ENCODE data around the gene RAB8B. TPM values are rescaled to one million over a fixed set of nuclear protein-coding genes. Genes with fewer than 3 reads are reported as not detected.

Gene RAB8B
- total and polyA plus RNA-seq, 10 of the 15 experiments (the other 5 are each of a cell fraction or from before 2014, with no cell fraction given): 17.8 to 104 (median 65.1) TPM

GRCh38 chr15:63252292-63252691, 62.9 kb downstream of the RAB8B start:
- Histone ChIP-seq H3K27ac (ENCODE audit: control insufficient read depth, insufficient read depth) (no peak overlapping the region), H3K36me3 (ENCODE audit: control insufficient read depth in 2 of 2, insufficient read depth in 2 of 2, low read length in 1 of 2) (peaks cover 2 to 19% of the 10 kb centered on the region in 2 experiments), H3K27me3 (replicated peaks in 1 of 2; ENCODE audit: control insufficient read depth in 2 of 2, insufficient read depth in 2 of 2, low read length in 1 of 2) (no peaks in the 10 kb centered on the region), H3K4me1 (ENCODE audit: control insufficient read depth, insufficient read depth, low read length) (no peaks in the 10 kb centered on the region), H3K79me2 (ENCODE audit: control insufficient read depth, insufficient read depth, low read length) (no peaks in the 10 kb centered on the region), H3K4me3 (no peak overlapping the region), H4K20me1 (ENCODE audit: control insufficient read depth, insufficient read depth) (no peaks in the 10 kb centered on the region), H3K9ac (ENCODE audit: control insufficient read depth, insufficient read depth, low read length) (no peak overlapping the region), H3K9me3 (replicated peaks; ENCODE audit: control insufficient read depth, insufficient read depth, low read length) (no peaks in the 10 kb centered on the region), H2AFZ (ENCODE audit: control insufficient read depth, low read depth, low read length) (no peak overlapping the region), H3K4me2 (ENCODE audit: control insufficient read depth, insufficient read depth) (no peak overlapping the region)
- ChIA-PET SMC1A (ENCODE audit: uncharacterized antibody, unreplicated experiment) (interaction anchor here (0.7 to 2.9 kb wide), 4 partner anchors 9 to 68 kb away, joined by 3 to 10 read pairs (median 3); no protein-coding TSS in a partner anchor), CTCF (interaction anchor here (1.1 kb wide), 2 partner anchors 10 to 13 kb away, joined by 3 to 5 read pairs; no protein-coding TSS in a partner anchor), RAD21 (ENCODE audit: unreplicated experiment) (no interaction called here), POLR2A (interaction anchor here (1.0 kb wide), 1 partner anchor 95 kb away, joined by 3 read pairs; the partner anchor contains the start of gene RPS27L)
- FAIRE-seq: no peak
- TF ChIP-seq, protein P1, sequence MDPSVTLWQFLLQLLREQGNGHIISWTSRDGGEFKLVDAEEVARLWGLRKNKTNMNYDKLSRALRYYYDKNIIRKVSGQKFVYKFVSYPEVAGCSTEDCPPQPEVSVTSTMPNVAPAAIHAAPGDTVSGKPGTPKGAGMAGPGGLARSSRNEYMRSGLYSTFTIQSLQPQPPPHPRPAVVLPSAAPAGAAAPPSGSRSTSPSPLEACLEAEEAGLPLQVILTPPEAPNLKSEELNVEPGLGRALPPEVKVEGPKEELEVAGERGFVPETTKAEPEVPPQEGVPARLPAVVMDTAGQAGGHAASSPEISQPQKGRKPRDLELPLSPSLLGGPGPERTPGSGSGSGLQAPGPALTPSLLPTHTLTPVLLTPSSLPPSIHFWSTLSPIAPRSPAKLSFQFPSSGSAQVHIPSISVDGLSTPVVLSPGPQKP (IDR thresholded peaks at IDR 0.05; ENCODE audit: low read depth, low read length): no peak
- TF ChIP-seq SREBF1 (IDR thresholded peaks at IDR 0.05; ENCODE audit: low read length): no peak
- TF ChIP-seq EZH2 (IDR thresholded peaks at IDR 0.05; ENCODE audit: borderline replicate concordance, control insufficient read depth, low read depth, low read length): no peak
- TF ChIP-seq CREB1 (IDR thresholded peaks at IDR 0.05; ENCODE audit: low read depth): no peak
- no peak for TF ChIP-seq JUND (IDR thresholded peaks at IDR 0.05; ENCODE audit: low read depth, low read length)
- TF ChIP-seq MYB (IDR thresholded peaks at IDR 0.05; ENCODE audit: borderline replicate concordance, low read depth, low read length): no peak
- TF ChIP-seq, protein P2, sequence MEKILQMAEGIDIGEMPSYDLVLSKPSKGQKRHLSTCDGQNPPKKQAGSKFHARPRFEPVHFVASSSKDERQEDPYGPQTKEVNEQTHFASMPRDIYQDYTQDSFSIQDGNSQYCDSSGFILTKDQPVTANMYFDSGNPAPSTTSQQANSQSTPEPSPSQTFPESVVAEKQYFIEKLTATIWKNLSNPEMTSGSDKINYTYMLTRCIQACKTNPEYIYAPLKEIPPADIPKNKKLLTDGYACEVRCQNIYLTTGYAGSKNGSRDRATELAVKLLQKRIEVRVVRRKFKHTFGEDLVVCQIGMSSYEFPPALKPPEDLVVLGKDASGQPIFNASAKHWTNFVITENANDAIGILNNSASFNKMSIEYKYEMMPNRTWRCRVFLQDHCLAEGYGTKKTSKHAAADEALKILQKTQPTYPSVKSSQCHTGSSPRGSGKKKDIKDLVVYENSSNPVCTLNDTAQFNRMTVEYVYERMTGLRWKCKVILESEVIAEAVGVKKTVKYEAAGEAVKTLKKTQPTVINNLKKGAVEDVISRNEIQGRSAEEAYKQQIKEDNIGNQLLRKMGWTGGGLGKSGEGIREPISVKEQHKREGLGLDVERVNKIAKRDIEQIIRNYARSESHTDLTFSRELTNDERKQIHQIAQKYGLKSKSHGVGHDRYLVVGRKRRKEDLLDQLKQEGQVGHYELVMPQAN (conservative IDR thresholded peaks at IDR 0.05): no peak
- TF ChIP-seq FOXK2 (IDR thresholded peaks at IDR 0.05): no peak
- TF ChIP-seq TBL1XR1 (IDR thresholded peaks at IDR 0.05; ENCODE audit: low read depth, low read length): no peak
- no peak for TF ChIP-seq E2F8 (IDR thresholded peaks at IDR 0.05; ENCODE audit: low read depth, partially characterized antibody)
- no peak for TF ChIP-seq DPF2 (IDR thresholded peaks at IDR 0.05)
- no peak for TF ChIP-seq TCF3 (IDR thresholded peaks at IDR 0.05; ENCODE audit: borderline replicate concordance, insufficient read depth, low read depth, low read length)
- TF ChIP-seq JUNB (IDR thresholded peaks at IDR 0.05): no peak
- TF ChIP-seq RUNX3 (IDR thresholded peaks at IDR 0.05; ENCODE audit: low read length): no peak
- no peak for TF ChIP-seq NR2C2 (IDR thresholded peaks at IDR 0.05; ENCODE audit: borderline replicate concordance, control insufficient read depth, insufficient read length, low read depth)
- no peak for TF ChIP-seq RCOR1 (conservative IDR thresholded peaks at IDR 0.05; ENCODE audit: low read depth, low read length)
- DNase-seq (ENCODE audit: low read depth, low spot score): no peak
- BruUV-seq (replicated peaks): no TSS peak
- in situ Hi-C loops (cut with MboI) (no loop called here), intact Hi-C loops (cut with micrococcal nuclease; ENCODE audit: unreplicated experiment) (no loop called here)
- 98% methylated on average over 2 of the region's 2 CpGs for WGBS (ENCODE audit: insufficient coverage, insufficient replicate concordance, low lambda C conversion rate, missing lambda C conversion rate)
- ATAC-seq: no peak

Data from GM12878 (cell line).